ENCODE results near the gene UPP1.
"Not testable (repeated sequence)": the region's sequence is repeated elsewhere in the genome, so short reads cannot be mapped to it uniquely, and the experiment has no call there.

UPP1 gene

GRCh38 chr7:48052748-48053147 is 36.3 kb upstream of the UPP1 start:
- TF ChIP-seq PAX5 (IDR thresholded peaks at IDR 0.05; ENCODE audit: insufficient read depth, low read length, severe bottlenecking) (no peak), POU2F2 (IDR thresholded peaks at IDR 0.05; ENCODE audit: low read depth, low read length) (no peak), SPI1 (IDR thresholded peaks at IDR 0.05; ENCODE audit: low read depth, low read length) (no peak), POLR2AphosphoS5 (IDR thresholded peaks at IDR 0.05; ENCODE audit: low read depth, low read length) (no peak), POLR2A (IDR thresholded peaks at IDR 0.05; ENCODE audit: low read depth, low read length) (no peak), TAF1 (IDR thresholded peaks at IDR 0.05; ENCODE audit: low read depth, low read length) (no peak)
- FAIRE-seq (no peak), DNase-seq (ENCODE audit: insufficient read length, low spot score) (no peak)

- DNase-seq (ENCODE audit: insufficient read length, low spot score): no peak
- no peak for TF ChIP-seq PAX5 (IDR thresholded peaks at IDR 0.05; ENCODE audit: insufficient read depth, low read length, severe bottlenecking)
- no peak for TF ChIP-seq POLR2AphosphoS5 (IDR thresholded peaks at IDR 0.05; ENCODE audit: low read depth, low read length)
- no peak for FAIRE-seq
Measured at GRCh38 chr7:48053736-48054135, 35.3 kb upstream of the UPP1 start.

- FAIRE-seq (no peak), DNase-seq (ENCODE audit: insufficient read length, low spot score) (no peak)
- TF ChIP-seq POLR2AphosphoS5 (IDR thresholded peaks at IDR 0.05; ENCODE audit: low read depth, low read length) (no peak), POU2F2 (IDR thresholded peaks at IDR 0.05; ENCODE audit: low read depth, low read length) (no peak), TAF1 (IDR thresholded peaks at IDR 0.05; ENCODE audit: low read depth, low read length) (no peak), SPI1 (IDR thresholded peaks at IDR 0.05; ENCODE audit: low read depth, low read length) (no peak), PAX5 (IDR thresholded peaks at IDR 0.05; ENCODE audit: insufficient read depth, low read length, severe bottlenecking) (no peak), POLR2A (IDR thresholded peaks at IDR 0.05; ENCODE audit: low read depth, low read length) (no peak)
Measured at GRCh38 chr7:48058990-48059389, 30.1 kb upstream of the UPP1 start.

GRCh38 chr7:48059706-48060105 is 29.4 kb upstream of the UPP1 start:
- DNase-seq (ENCODE audit: insufficient read length, low spot score) (no peak), FAIRE-seq (no peak)
- TF ChIP-seq POU2F2 (IDR thresholded peaks at IDR 0.05; ENCODE audit: low read depth, low read length) (no peak), POLR2A (IDR thresholded peaks at IDR 0.05; ENCODE audit: low read depth, low read length) (no peak), SPI1 (IDR thresholded peaks at IDR 0.05; ENCODE audit: low read depth, low read length) (no peak), POLR2AphosphoS5 (IDR thresholded peaks at IDR 0.05; ENCODE audit: low read depth, low read length) (no peak), PAX5 (IDR thresholded peaks at IDR 0.05; ENCODE audit: insufficient read depth, low read length, severe bottlenecking) (no peak), TAF1 (IDR thresholded peaks at IDR 0.05; ENCODE audit: low read depth, low read length) (no peak)

GRCh38 chr7:48063985-48064384 is 25.1 kb upstream of the UPP1 start:
- no peak for DNase-seq (ENCODE audit: insufficient read length, low spot score)
- TF ChIP-seq POLR2AphosphoS5 (IDR thresholded peaks at IDR 0.05; ENCODE audit: low read depth, low read length): no peak
- no peak for TF ChIP-seq PAX5 (IDR thresholded peaks at IDR 0.05; ENCODE audit: insufficient read depth, low read length, severe bottlenecking)
- TF ChIP-seq POU2F2 (IDR thresholded peaks at IDR 0.05; ENCODE audit: low read depth, low read length): no peak
- TF ChIP-seq SPI1 (IDR thresholded peaks at IDR 0.05; ENCODE audit: low read depth, low read length): no peak
- TF ChIP-seq TAF1 (IDR thresholded peaks at IDR 0.05; ENCODE audit: low read depth, low read length): no peak
- TF ChIP-seq POLR2A (IDR thresholded peaks at IDR 0.05; ENCODE audit: low read depth, low read length): no peak
- no peak for FAIRE-seq

GRCh38 chr7:48067475-48067874 is 21.6 kb upstream of the UPP1 start:
- FAIRE-seq (no peak), DNase-seq (ENCODE audit: insufficient read length, low spot score) (no peak)
- no peak for TF ChIP-seq POLR2A (IDR thresholded peaks at IDR 0.05; ENCODE audit: low read depth, low read length)
- no peak for TF ChIP-seq POU2F2 (IDR thresholded peaks at IDR 0.05; ENCODE audit: low read depth, low read length)
- no peak for TF ChIP-seq PAX5 (IDR thresholded peaks at IDR 0.05; ENCODE audit: insufficient read depth, low read length, severe bottlenecking)
- TF ChIP-seq POLR2AphosphoS5 (IDR thresholded peaks at IDR 0.05; ENCODE audit: low read depth, low read length): no peak
- no peak for TF ChIP-seq TAF1 (IDR thresholded peaks at IDR 0.05; ENCODE audit: low read depth, low read length)
- no peak for TF ChIP-seq SPI1 (IDR thresholded peaks at IDR 0.05; ENCODE audit: low read depth, low read length)

GRCh38 chr7:48074204-48074654 is 14.8 kb upstream of the UPP1 start:
- DNase-seq (ENCODE audit: insufficient read length, low spot score): no peak
- no peak for FAIRE-seq
- TF ChIP-seq SPI1 (IDR thresholded peaks at IDR 0.05; ENCODE audit: low read depth, low read length): no peak
- TF ChIP-seq PAX5 (IDR thresholded peaks at IDR 0.05; ENCODE audit: insufficient read depth, low read length, severe bottlenecking): no peak
- no peak for TF ChIP-seq TAF1 (IDR thresholded peaks at IDR 0.05; ENCODE audit: low read depth, low read length)
- no peak for TF ChIP-seq POLR2AphosphoS5 (IDR thresholded peaks at IDR 0.05; ENCODE audit: low read depth, low read length)
- TF ChIP-seq POLR2A (IDR thresholded peaks at IDR 0.05; ENCODE audit: low read depth, low read length): no peak
- TF ChIP-seq POU2F2 (IDR thresholded peaks at IDR 0.05; ENCODE audit: low read depth, low read length): no peak

GRCh38 chr7:48077423-48077822 is 11.6 kb upstream of the UPP1 start:
- FAIRE-seq (no peak), DNase-seq (ENCODE audit: insufficient read length, low spot score) (no peak)

GRCh38 chr7:48078470-48078869 is 10.6 kb upstream of the UPP1 start:
- DNase-seq (ENCODE audit: insufficient read length, low spot score) (no peak), FAIRE-seq (no peak)
- TF ChIP-seq PAX5 (IDR thresholded peaks at IDR 0.05; ENCODE audit: insufficient read depth, low read length, severe bottlenecking) (no peak), SPI1 (IDR thresholded peaks at IDR 0.05; ENCODE audit: low read depth, low read length) (no peak), POU2F2 (IDR thresholded peaks at IDR 0.05; ENCODE audit: low read depth, low read length) (no peak), TAF1 (IDR thresholded peaks at IDR 0.05; ENCODE audit: low read depth, low read length) (no peak), POLR2A (IDR thresholded peaks at IDR 0.05; ENCODE audit: low read depth, low read length) (no peak)

More at GRCh38 chr7:48077423-48077822, 11.6 kb upstream of the UPP1 start:
- no peak for TF ChIP-seq TAF1 (IDR thresholded peaks at IDR 0.05; ENCODE audit: low read depth, low read length)
- no peak for TF ChIP-seq POLR2A (IDR thresholded peaks at IDR 0.05; ENCODE audit: low read depth, low read length)
- no peak for TF ChIP-seq POLR2AphosphoS5 (IDR thresholded peaks at IDR 0.05; ENCODE audit: low read depth, low read length)
- no peak for TF ChIP-seq SPI1 (IDR thresholded peaks at IDR 0.05; ENCODE audit: low read depth, low read length)
- no peak for TF ChIP-seq POU2F2 (IDR thresholded peaks at IDR 0.05; ENCODE audit: low read depth, low read length)
- TF ChIP-seq PAX5 (IDR thresholded peaks at IDR 0.05; ENCODE audit: insufficient read depth, low read length, severe bottlenecking): no peak

GRCh38 chr7:48082378-48082777 is 6.7 kb upstream of the UPP1 start:
- DNase-seq (ENCODE audit: insufficient read length, low spot score): not testable (repeated sequence)
- FAIRE-seq: peak; percentile 20
